GM21360 (cell line): ENCODE measurements around the gene PLEKHA8.

Experiments used
- ATAC-seq: cut with Tn5 transposase; IDR thresholded peaks from one replicate; pipeline ENCODE4 v1.9.1; 2021; ENCODE audit warnings: mild to moderate bottlenecking, moderate library complexity; ENCODE audit not compliant: unreplicated experiment

The PLEKHA8 gene

GRCh38 chr7:30028216-30028748, at the start of gene PLEKHA8:
Gene PLEKHA8, plus strand, starts transcription at chr7:30028412. Its CDS starts 351 bp downstream, at chr7:30028763.
- peak; percentile 42 for ATAC-seq

- no peak for ATAC-seq
Measured at GRCh38 chr7:29980151-29980550, 48.1 kb upstream of the PLEKHA8 start.

- ATAC-seq, result no peak
Measured at GRCh38 chr7:29987083-29987482, 41.1 kb upstream of the PLEKHA8 start.

GRCh38 chr7:29987811-29988317, 40.3 kb upstream of the PLEKHA8 start:
- ATAC-seq, result no peak

GRCh38 chr7:29988424-29989256, 39.6 kb upstream of the PLEKHA8 start:
- peak; percentile 35 for ATAC-seq

GRCh38 chr7:29989257-29989995, 38.8 kb upstream of the PLEKHA8 start, which contains the start of gene SCRN1:
Gene SCRN1, minus strand, starts transcription at chr7:29989801. Its CDS starts 20,734 bp downstream, at chr7:29969067.
- ATAC-seq, result peak; percentile 38

GRCh38 chr7:29990931-29991330, 37.3 kb upstream of the PLEKHA8 start:
- ATAC-seq, result no peak

GRCh38 chr7:29991937-29992336, 36.3 kb upstream of the PLEKHA8 start:
- no peak for ATAC-seq

GRCh38 chr7:29993140-29993539, 35.1 kb upstream of the PLEKHA8 start:
- no peak for ATAC-seq

- ATAC-seq, result no peak
Measured at GRCh38 chr7:29995652-29996051, 32.6 kb upstream of the PLEKHA8 start.

GRCh38 chr7:29996321-29996720, 31.9 kb upstream of the PLEKHA8 start:
- ATAC-seq, result no peak

- no peak for ATAC-seq
Measured at GRCh38 chr7:29998489-29998888, 29.7 kb upstream of the PLEKHA8 start.

GRCh38 chr7:30001998-30002397, 26.2 kb upstream of the PLEKHA8 start:
- no peak for ATAC-seq

GRCh38 chr7:30003098-30003497, 25.1 kb upstream of the PLEKHA8 start:
- no peak for ATAC-seq

GRCh38 chr7:30005464-30005863, 22.7 kb upstream of the PLEKHA8 start:
- no peak for ATAC-seq

- no peak for ATAC-seq
Measured at GRCh38 chr7:30010021-30010420, 18.2 kb upstream of the PLEKHA8 start.

GRCh38 chr7:30012757-30013156, 15.5 kb upstream of the PLEKHA8 start:
- no peak for ATAC-seq

GRCh38 chr7:30018451-30018850, 9.8 kb upstream of the PLEKHA8 start:
- no peak for ATAC-seq

- ATAC-seq, result no peak
Measured at GRCh38 chr7:30019387-30019786, 8.8 kb upstream of the PLEKHA8 start.

GRCh38 chr7:30019960-30020359, 8.3 kb upstream of the PLEKHA8 start:
- no peak for ATAC-seq

GRCh38 chr7:30020535-30020934, 7.7 kb upstream of the PLEKHA8 start:
- ATAC-seq, result no peak
